Adrenal gland (tissue), 5 donors: Measurements from ENCODE around the gene SUCLG1.

Experiments
- POLR2A ChIP-seq, 2 donors: fragments of 450-650 bp; IDR thresholded peaks; one replicate each; pipeline ENCODE4 v1.6.1; 2017; ENCODE audit warnings: antibody characterized with exemption in 2 of 2, mild to moderate bottlenecking in 2 of 2, moderate library complexity in 1 of 2
- TF ChIP-seq, protein P1 (sequence below), 6 experiments: fragments of 450-650 bp in 4 of 6; fragments of 200-600 bp in 2 of 6; sonication (generic) in 1 of 6; IDR thresholded peaks; 1 replicate in 5 of 6; 2 replicates in 1 of 6; pipeline versions ENCODE4 v1.5.1 to v1.8.0; 2016 to 2021; ENCODE audit warnings: antibody characterized with exemption in 6 of 6, mild to moderate bottlenecking in 2 of 6, moderate library complexity in 1 of 6
- donor health status: DM: no; HTN: no; CAD: no.

DNA sequence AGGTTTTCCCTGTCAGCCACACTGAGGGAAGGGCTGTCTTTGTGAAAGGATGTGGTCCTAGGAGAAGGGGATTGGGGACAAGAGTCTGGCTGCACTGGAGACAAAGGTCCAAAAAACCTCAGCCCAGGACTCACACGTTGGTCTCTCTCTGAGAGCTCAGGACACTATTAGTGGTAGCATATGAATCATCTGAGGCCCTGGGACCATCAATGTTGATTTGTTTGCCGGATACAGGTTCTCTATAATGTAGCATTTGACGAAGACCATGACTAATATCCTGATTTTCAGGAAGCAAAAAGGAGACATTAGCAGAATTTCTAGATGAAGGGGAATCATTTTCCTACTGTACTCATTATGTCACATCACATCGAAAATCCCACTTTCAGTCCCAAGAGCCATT, 35.0 kb upstream of the SUCLG1 start:
- TF ChIP-seq, protein P1, sequence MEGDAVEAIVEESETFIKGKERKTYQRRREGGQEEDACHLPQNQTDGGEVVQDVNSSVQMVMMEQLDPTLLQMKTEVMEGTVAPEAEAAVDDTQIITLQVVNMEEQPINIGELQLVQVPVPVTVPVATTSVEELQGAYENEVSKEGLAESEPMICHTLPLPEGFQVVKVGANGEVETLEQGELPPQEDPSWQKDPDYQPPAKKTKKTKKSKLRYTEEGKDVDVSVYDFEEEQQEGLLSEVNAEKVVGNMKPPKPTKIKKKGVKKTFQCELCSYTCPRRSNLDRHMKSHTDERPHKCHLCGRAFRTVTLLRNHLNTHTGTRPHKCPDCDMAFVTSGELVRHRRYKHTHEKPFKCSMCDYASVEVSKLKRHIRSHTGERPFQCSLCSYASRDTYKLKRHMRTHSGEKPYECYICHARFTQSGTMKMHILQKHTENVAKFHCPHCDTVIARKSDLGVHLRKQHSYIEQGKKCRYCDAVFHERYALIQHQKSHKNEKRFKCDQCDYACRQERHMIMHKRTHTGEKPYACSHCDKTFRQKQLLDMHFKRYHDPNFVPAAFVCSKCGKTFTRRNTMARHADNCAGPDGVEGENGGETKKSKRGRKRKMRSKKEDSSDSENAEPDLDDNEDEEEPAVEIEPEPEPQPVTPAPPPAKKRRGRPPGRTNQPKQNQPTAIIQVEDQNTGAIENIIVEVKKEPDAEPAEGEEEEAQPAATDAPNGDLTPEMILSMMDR (IDR thresholded peaks at IDR 0.05): no peak
- no peak for TF ChIP-seq POLR2A (IDR thresholded peaks at IDR 0.05)
